Activated naive CD8-positive, alpha-beta T cell treated with anti-CD3 and anti-CD28 coated beads, Interleukin-2, amount 50 U/mL, for 24 hours (primary cell): ENCODE measurements around the gene KRT9.
"Not testable (repeated sequence)": the region's sequence is repeated elsewhere in the genome, so short reads cannot be mapped to it uniquely, and the experiment has no call there.

ENCODE experiments used
- ATAC-seq: fragments of 150-1000 bp; cut with Tn5 transposase; one replicate; pipeline ENCODE4 v1.10.0; 2021
- DNase-seq: peaks from one replicate; pipeline ENCODE4 v3.0.0; 2021
- H3K27ac Mint-ChIP-seq: one replicate; pipeline ENCODE4 v1.8.0; 2021; ENCODE audit warnings: mild to moderate bottlenecking, mixed read lengths
- H3K27me3 Mint-ChIP-seq: one replicate; pipeline ENCODE4 v1.8.0; 2021; ENCODE audit warnings: mixed read lengths
- H3K36me3 Mint-ChIP-seq: one replicate; pipeline ENCODE4 v1.8.0; 2021; ENCODE audit warnings: low read depth, mixed read lengths
- H3K4me1 Mint-ChIP-seq: one replicate; pipeline ENCODE4 v1.8.0; 2021; ENCODE audit warnings: mixed read lengths
- H3K4me3 Mint-ChIP-seq: one replicate; pipeline ENCODE4 v1.8.0; 2021; ENCODE audit warnings: mild to moderate bottlenecking, moderate library complexity, mixed read lengths
- H3K9me3 Mint-ChIP-seq: one replicate; pipeline ENCODE4 v1.8.0; 2021; ENCODE audit warnings: mixed read lengths

Gene KRT9, protein sequence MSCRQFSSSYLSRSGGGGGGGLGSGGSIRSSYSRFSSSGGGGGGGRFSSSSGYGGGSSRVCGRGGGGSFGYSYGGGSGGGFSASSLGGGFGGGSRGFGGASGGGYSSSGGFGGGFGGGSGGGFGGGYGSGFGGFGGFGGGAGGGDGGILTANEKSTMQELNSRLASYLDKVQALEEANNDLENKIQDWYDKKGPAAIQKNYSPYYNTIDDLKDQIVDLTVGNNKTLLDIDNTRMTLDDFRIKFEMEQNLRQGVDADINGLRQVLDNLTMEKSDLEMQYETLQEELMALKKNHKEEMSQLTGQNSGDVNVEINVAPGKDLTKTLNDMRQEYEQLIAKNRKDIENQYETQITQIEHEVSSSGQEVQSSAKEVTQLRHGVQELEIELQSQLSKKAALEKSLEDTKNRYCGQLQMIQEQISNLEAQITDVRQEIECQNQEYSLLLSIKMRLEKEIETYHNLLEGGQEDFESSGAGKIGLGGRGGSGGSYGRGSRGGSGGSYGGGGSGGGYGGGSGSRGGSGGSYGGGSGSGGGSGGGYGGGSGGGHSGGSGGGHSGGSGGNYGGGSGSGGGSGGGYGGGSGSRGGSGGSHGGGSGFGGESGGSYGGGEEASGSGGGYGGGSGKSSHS

DNA sequence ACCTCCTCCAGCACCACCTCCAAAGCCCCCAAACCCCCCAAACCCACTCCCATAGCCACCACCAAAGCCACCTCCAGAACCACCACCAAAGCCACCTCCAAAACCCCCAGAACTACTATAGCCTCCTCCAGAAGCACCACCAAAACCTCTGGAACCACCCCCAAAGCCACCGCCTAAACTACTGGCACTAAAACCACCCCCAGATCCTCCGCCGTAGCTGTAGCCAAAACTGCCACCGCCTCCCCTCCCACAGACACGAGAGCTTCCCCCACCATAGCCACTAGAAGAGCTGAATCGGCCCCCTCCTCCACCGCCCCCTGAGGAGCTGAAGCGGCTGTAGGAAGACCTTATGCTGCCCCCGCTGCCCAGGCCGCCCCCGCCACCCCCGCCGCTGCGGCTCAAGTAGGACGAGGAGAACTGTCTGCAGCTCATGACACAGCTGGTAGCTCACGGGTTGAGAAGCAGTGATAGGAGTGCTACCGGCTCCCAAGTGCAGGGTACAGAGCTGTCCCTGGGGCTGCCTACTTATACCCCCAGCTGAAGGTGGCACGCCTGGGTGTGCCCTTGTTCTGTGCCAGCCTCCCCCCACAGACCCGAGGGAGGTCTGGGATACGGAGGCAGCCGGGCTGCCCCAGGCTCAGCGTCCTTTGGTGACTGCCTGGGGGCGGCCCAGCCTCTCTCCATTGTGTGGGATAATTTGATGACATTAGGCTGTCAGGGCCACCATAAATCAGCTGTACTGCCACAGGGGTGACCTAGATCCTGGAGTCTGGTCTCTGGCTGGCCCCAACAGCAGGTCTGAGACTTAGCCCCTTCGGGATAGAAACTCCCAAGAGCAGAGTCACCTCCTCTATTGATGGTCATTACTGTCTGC, at the start of gene KRT9:
Gene KRT9, minus strand, starts transcription at position 499 of the 874 bp plus-strand sequence. Its CDS starts 67 bp downstream, at position 432.
- Mint-ChIP-seq H3K27me3 (peaks cover 23% of the 10 kb centered on the region), H3K36me3 (no peaks in the 10 kb centered on the region), H3K27ac (no peak within 1 kb of the TSS), H3K4me3 (no peak within 1 kb of the TSS), H3K9me3 (peaks cover 7% of the 10 kb centered on the region), H3K4me1 (peaks cover 7% of the 10 kb centered on the region)
- DNase-seq = no peak
- ATAC-seq = no peak

DNA sequence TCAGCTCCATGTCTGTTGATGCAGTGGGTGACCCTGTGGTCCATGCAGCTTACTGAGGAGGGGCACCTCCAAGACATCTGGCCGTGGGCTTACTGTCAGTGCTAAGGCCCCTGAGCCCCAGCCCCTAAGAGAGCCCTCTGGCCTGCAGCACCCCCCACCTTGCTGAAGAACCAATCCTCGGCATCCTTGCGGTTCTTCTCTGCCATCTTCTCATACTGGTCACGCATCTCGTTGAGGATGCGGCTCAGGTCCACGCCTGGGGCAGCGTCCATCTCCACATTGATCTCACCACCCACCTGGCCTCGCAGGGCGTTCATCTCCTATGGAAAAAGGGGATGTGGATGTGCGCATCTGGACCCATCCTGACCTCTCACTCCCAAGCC, 49.6 kb upstream of the KRT9 start:
- not testable (repeated sequence) for H3K9me3 Mint-ChIP-seq, ATAC-seq, H3K27ac Mint-ChIP-seq, DNase-seq, H3K4me3 Mint-ChIP-seq, H3K4me1 Mint-ChIP-seq, H3K36me3 Mint-ChIP-seq, H3K27me3 Mint-ChIP-seq

DNA sequence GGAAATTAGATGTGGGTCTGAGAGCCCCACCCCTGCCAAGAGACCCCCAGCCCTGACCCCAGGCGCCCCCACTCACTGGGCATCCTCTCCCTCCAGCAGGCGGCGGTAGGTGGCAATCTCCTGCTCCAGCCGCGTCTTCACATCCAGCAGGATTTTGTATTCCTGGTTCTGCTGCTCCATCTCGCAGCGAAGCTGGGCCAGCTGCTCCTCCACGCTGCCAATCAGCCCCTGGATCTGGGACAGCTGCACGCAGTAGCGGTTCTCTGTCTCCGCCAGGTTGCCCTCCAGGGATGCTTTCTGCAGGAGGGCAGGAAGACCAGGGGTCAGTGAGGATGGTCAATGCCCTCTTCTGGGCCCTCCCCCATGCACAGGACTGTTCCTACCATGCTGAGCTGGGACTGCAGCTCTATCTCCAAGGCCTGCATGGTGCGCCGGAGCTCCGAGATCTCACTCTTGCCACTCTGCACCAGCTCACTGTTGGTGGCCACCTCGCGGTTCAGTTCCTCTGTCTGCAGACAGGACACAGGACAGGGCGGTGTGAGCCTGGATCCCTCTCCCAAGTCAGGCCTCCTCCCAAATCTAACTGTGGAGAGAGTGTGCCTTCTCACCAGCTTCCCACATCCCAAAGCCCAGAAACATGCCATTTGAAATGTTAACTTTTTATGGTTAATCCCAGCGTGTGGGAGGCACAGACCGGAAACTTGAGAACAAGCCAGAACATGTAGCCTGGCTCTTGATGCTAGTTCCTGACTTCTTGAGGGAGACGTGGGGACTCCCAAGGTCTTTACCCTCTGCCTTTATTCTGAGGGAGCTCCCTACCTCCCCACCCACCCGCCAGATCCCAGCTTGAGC, 49.0 kb upstream of the KRT9 start:
- Mint-ChIP-seq H3K27me3 (peaks cover 2% of the 10 kb centered on the region), H3K36me3 (no peaks in the 10 kb centered on the region), H3K9me3 (no peaks in the 10 kb centered on the region), H3K4me3 (no peak overlapping the region), H3K4me1 (no peaks in the 10 kb centered on the region), H3K27ac (no peak overlapping the region)
- ATAC-seq = no peak
- DNase-seq = no peak

DNA sequence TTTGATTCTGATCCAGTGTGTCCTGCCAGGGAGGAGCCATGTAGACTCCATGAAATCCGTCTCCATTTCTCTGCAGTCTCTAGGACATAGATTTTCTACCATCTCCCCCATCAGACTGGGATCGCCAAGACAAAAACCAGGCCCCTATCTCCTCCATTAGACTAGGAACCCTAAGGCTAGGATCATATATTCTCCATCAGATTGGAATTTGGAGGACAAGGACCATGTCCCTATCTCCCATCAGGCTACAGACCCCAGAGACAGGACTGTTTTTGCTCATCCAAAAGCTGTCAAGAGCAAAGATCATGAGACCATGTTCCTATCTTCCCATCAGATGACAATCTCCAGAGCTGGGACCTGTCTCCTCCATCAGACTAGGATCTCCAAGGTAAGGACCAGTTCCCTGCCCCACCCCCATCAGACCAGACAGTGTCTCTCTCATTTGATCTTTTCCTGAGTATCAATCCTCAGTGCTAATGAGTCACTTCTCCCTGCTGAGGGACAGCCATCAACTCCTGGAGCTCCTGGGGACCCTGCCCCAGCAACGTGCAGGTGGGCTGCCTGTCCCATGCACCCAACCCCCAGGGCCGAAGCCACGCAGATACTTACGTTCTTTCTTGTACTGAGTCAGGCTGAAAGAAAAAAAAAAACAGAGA, 48.2 kb upstream of the KRT9 start:
- not testable (repeated sequence) for H3K4me3 Mint-ChIP-seq, H3K36me3 Mint-ChIP-seq, H3K4me1 Mint-ChIP-seq, H3K27ac Mint-ChIP-seq, H3K27me3 Mint-ChIP-seq, DNase-seq, H3K9me3 Mint-ChIP-seq, ATAC-seq

DNA sequence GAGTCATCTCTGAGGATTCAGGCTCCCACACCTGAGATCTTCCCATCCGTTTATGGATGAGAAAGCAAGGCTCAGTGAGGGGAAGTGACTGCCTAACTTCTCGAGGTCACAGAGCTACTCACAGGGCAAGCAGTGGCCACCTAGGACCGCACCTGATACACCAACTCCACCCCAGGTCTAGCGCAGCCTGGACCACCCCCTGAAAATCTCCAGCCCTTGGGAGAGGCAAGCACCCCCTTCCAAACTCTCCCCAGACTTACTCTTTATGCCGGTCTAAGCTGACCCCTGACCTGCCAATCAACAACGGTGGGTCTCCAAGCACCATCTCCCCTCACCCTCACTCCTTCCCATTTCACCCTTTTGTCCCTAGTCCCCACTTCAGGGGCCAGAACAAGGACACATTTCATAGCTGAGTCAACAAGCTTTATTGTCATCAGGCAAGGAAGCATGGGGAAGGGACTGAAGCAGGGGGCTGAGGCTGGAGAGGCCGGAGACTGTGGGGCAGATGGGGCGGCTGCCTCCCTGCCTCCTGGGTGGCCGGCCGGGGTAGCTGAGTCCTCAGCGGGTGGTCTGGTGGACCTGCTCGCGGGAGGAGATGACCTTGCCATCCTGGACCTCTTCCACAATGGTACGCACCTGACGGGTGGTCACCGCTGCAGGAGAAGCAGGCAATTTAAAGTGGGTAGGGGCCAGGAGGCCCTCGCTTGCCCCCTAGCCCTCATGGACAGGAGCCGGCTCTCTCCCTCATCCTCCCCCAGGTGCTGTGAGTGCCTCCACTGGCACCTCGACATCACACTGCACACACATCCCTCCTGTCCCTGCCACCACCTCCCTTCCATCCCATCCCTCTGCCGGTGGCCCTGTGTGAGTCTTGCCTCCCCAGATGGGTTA, 47.4 kb upstream of the KRT9 start:
- H3K4me3 Mint-ChIP-seq = no peak overlapping the region
- no peaks in the 10 kb centered on the region for H3K36me3 Mint-ChIP-seq
- no peak overlapping the region for H3K27ac Mint-ChIP-seq
- no peak for ATAC-seq
- DNase-seq = no peak
- no peaks in the 10 kb centered on the region for H3K9me3 Mint-ChIP-seq
- no peaks in the 10 kb centered on the region for H3K4me1 Mint-ChIP-seq
- peaks cover 4% of the 10 kb centered on the region for H3K27me3 Mint-ChIP-seq

DNA sequence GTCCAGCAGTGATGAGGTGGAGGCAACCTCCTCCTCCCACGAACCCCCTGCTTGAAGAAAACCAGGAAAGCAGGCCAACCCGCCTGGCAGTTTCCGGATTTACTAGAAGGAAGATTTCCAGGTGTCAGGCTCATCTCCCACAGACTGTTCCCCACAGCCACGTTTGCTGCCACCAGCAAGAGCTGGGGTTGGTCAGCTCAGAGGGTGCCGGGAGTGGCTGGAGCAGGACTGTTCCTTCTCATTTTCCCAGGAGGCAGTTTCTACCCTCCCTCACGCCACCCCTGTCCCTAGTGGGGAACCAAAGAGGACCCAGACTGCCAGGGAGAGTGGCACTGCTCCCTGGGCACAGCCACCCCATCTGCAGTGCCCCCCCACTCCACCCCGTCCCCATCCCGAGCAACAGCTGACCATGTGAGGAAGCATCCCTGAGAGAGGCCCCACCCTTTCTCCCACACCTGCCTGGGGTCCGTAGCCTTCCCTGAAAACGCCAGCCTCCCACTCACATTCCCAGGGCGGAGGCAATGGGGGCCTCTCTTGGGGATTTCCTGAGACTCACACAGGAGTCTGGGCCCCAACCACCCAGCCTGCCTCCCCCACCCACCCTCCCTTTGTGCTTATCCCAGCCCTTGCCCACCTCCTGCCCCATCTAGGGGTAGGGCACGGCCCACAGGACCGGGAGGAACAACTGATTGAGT, 46.6 kb upstream of the KRT9 start:
- peaks cover 4% of the 10 kb centered on the region for H3K27me3 Mint-ChIP-seq
- H3K4me1 Mint-ChIP-seq = no peaks in the 10 kb centered on the region

DNA sequence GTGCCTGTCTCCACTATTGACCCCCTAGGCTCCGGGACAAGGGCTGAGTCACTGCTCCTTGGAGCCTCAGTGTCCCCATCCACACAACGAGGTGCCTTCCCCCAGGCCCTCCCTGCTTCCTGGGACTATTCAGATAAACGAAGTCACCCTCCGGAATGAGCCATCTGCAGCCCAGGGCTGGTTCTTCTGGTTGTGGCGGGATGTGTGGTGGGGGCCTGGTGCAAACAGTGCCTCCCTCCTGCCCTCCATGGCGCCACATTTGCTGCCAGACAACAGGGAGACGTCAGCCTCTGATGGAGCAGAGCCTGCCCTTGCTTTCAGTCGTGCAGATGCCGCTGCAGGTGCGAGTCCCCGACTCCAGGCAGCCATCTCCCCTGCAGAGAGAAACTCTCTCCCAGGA, 45.8 kb upstream of the KRT9 start:
- H3K4me3 Mint-ChIP-seq = no peak overlapping the region
- DNase-seq (no peak), ATAC-seq (no peak)
- no peaks in the 10 kb centered on the region for H3K9me3 Mint-ChIP-seq
- no peaks in the 10 kb centered on the region for H3K4me1 Mint-ChIP-seq
- H3K27me3 Mint-ChIP-seq = peaks cover 4% of the 10 kb centered on the region
- no peak overlapping the region for H3K27ac Mint-ChIP-seq
- no peaks in the 10 kb centered on the region for H3K36me3 Mint-ChIP-seq

More for the DNA sequence above, 46.6 kb upstream of the KRT9 start:
- ATAC-seq (no peak), DNase-seq (no peak)
- Mint-ChIP-seq H3K36me3 (no peaks in the 10 kb centered on the region), H3K4me3 (no peak overlapping the region), H3K27ac (no peak overlapping the region), H3K9me3 (no peaks in the 10 kb centered on the region)

DNA sequence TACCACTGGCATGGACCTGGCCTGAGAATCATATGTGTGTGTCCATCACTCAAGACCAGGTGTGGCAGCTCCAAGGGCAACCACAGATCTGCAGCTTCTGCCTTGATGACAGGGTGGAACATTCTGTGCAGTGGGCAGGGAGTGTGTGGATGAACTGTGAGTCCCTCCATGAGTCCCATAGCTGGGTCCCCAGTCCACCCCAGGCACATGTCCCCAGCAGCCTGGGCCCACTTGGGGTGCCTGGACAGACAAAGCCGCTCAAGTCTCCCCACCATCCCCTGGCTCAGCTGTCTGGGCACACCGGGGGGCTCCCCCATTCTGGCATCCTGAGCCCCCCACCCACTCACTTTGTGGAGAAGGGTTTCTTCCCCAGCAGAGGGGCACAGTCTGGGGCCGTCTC, 45.3 kb upstream of the KRT9 start:
- Mint-ChIP-seq H3K27ac (no peak overlapping the region), H3K27me3 (peaks cover 5% of the 10 kb centered on the region), H3K4me1 (no peaks in the 10 kb centered on the region), H3K36me3 (no peaks in the 10 kb centered on the region), H3K4me3 (no peak overlapping the region), H3K9me3 (no peaks in the 10 kb centered on the region)
- no peak for ATAC-seq
- DNase-seq = no peak

DNA sequence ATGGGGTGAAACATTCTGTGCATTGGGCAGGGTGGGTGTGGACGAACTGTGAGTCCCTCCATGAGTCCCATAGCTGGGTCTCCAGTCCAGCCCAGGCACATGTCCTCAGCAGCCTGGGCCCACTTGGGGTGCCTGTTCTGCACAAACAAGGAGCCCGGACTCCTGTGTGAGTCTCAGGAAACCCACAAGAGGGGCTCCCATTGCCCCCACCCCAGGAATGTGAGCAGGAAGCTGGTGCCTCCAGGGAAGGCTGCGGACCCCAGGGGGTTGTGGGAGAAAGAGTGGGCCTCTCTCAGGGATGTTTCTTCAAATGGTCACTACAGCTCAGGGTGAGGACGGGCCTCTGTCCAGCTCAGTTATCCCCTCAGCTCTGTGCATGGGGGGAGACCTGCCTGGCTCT, 44.6 kb upstream of the KRT9 start:
- not testable (repeated sequence) for H3K9me3 Mint-ChIP-seq, H3K27ac Mint-ChIP-seq, H3K4me3 Mint-ChIP-seq, DNase-seq, ATAC-seq, H3K36me3 Mint-ChIP-seq, H3K27me3 Mint-ChIP-seq, H3K4me1 Mint-ChIP-seq

DNA sequence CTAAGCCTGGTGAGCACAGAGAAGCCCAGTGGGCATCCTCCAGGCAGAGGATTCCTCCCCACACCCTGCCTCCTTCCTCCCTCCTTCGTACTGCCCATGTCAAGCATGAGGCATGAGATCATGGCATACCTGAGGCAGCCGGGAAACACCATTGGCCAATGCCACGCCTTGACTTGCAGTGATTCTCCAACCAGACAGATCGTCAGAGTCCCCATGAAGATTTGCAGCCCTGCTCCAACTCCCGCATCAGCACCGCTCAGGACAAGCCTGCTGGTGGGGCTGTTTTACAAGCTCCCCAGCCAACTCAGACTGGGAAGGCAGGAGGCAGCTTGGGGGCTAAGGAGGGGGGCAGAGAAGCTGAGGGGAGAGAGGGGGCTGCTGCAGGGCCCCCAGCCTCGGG, 43.6 kb upstream of the KRT9 start:
- H3K4me3 Mint-ChIP-seq = no peak overlapping the region
- no peak for ATAC-seq
- no peak overlapping the region for H3K27ac Mint-ChIP-seq
- H3K36me3 Mint-ChIP-seq = no peaks in the 10 kb centered on the region
- H3K9me3 Mint-ChIP-seq = no peaks in the 10 kb centered on the region
- H3K27me3 Mint-ChIP-seq = peaks cover 9% of the 10 kb centered on the region
- no peaks in the 10 kb centered on the region for H3K4me1 Mint-ChIP-seq
- DNase-seq = no peak

DNA sequence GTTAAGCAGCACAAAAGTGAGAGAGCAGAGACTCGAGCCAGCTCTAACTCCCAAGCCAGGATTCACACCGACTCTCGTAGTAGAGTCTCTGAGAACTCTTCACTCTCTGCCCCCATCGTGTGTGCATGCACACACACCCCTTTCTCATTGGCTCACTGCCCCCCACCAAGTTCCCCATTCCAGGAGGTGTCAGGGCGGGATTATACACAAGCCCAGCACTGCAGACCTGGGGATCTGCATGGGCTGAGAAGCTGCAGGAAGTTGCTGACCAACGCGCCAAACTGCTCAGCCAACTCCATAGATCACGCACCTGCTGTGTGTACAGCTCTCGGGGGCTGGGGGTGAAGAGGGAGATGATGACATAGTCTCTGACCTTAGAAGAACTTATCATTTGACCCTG, 42.9 kb upstream of the KRT9 start:
- not testable (repeated sequence) for H3K4me1 Mint-ChIP-seq, H3K9me3 Mint-ChIP-seq, ATAC-seq, DNase-seq, H3K4me3 Mint-ChIP-seq, H3K27ac Mint-ChIP-seq, H3K36me3 Mint-ChIP-seq
- H3K27me3 Mint-ChIP-seq = peaks cover 12% of the 10 kb centered on the region

DNA sequence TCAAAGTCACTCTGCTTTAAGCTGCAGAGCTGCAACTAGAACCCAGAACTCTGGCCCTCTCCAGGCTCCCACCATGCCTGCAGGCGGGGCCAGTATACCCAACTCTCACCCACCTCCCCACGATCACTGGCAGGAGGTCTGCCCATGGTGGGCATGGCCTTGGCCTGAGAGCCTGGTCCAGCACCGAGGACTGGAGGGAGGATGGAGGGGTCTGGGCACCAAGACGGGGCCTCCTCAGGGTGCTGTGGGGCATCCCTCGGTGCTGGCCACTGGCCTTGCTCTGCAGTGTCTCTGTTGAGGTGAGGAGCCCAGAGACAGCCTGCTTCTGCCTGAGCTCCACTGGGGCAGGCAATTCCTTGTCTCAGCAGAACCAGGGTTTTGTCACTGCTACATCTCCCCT, 42.2 kb upstream of the KRT9 start:
- no peaks in the 10 kb centered on the region for H3K36me3 Mint-ChIP-seq
- H3K9me3 Mint-ChIP-seq = no peaks in the 10 kb centered on the region
- no peak overlapping the region for H3K27ac Mint-ChIP-seq
- no peak for DNase-seq
- no peak for ATAC-seq
- H3K4me3 Mint-ChIP-seq = no peak overlapping the region
- H3K4me1 Mint-ChIP-seq = no peaks in the 10 kb centered on the region
- peaks cover 14% of the 10 kb centered on the region for H3K27me3 Mint-ChIP-seq
